Endodermal cell (in vitro differentiated cells): ENCODE results near the gene FAM241B. TPM values are rescaled to one million over a fixed set of nuclear protein-coding genes. Genes with fewer than 3 reads are reported as not detected.

Experiments used
- DNase-seq: peaks from one replicate; pipeline ENCODE4 v3.0.0-alpha.2; 2017
- H3K27ac ChIP-seq: 2 replicates; pipeline ENCODE4 v1.5.1; 2013; ENCODE audit warnings: mild to moderate bottlenecking, low read depth, low read length, moderate library complexity
- H3K27me3 ChIP-seq: 2 replicates; pipeline ENCODE4 v1.6.1; 2013; ENCODE audit warnings: mild to moderate bottlenecking, low read length, moderate library complexity; ENCODE audit not compliant: insufficient read depth, control insufficient read depth, poor library complexity, severe bottlenecking
- H3K36me3 ChIP-seq: 2 replicates; pipeline ENCODE4 v1.7.0; 2013; ENCODE audit warnings: mild to moderate bottlenecking, low read length, moderate library complexity; ENCODE audit not compliant: control insufficient read depth, insufficient read depth
- H3K4me1 ChIP-seq: one replicate; pipeline ENCODE4 v1.7.0; 2013; ENCODE audit warnings: low read length; ENCODE audit not compliant: control insufficient read depth, insufficient read depth
- H3K4me3 ChIP-seq: 2 replicates; pipeline ENCODE4 v1.5.1; 2013; ENCODE audit warnings: mild to moderate bottlenecking, low read length, moderate library complexity
- H3K9ac ChIP-seq: 2 replicates; pipeline ENCODE4 v1.6.1; 2013; ENCODE audit warnings: mild to moderate bottlenecking, low read length, moderate library complexity; ENCODE audit not compliant: poor library complexity, severe bottlenecking; ENCODE audit errors: extremely low read depth
- H3K9me3 ChIP-seq: 2 replicates; pipeline ENCODE4 v1.6.1; 2013; ENCODE audit warnings: mild to moderate bottlenecking, low read length, moderate library complexity; ENCODE audit not compliant: control insufficient read depth
- H3K27ac Mint-ChIP-seq: 2 replicates; pipeline ENCODE4 v1.8.0; 2020; ENCODE audit warnings: mixed read lengths
- H3K27me3 Mint-ChIP-seq: 2 replicates; pipeline ENCODE4 v1.8.0; 2021; ENCODE audit warnings: mild to moderate bottlenecking, mixed read lengths; ENCODE audit not compliant: insufficient read depth
- H3K36me3 Mint-ChIP-seq: 2 replicates; pipeline ENCODE4 v1.8.0; 2020; ENCODE audit warnings: low read depth, mixed read lengths
- H3K4me1 Mint-ChIP-seq: 2 replicates; pipeline ENCODE4 v1.8.0; 2020; ENCODE audit warnings: mixed read lengths
- H3K4me3 Mint-ChIP-seq: 2 replicates; pipeline ENCODE4 v1.8.0; 2020; ENCODE audit warnings: mild to moderate bottlenecking, moderate library complexity, mixed read lengths
- H3K9me3 Mint-ChIP-seq: 2 replicates; pipeline ENCODE4 v1.8.0; 2020; ENCODE audit warnings: mild to moderate bottlenecking, mixed read lengths
- WGBS, 2 experiments: methylation state at CpG; one replicate each; pipeline versions ENCODE4 v1.1.5 to v1.1.7; 2013; ENCODE audit warnings: missing lambda C conversion rate in 2 of 2, mixed read lengths in 1 of 2; ENCODE audit not compliant: insufficient coverage in 1 of 2, insufficient read length in 1 of 2; 5-methylcytosine and 5-hydroxymethylcytosine counted together
- total RNA-seq, 2 donors: library from RNA; stranded (reverse); fragmentation: NEBNext Ultra II Directional in 1 of 2; extraction: Animal tissue kit (Norgen Biotek cat#: 25700) in 1 of 2; gene quantifications; 2 replicates in 1 of 2; 3 replicates in 1 of 2; pipeline ENCODE4 v1.2.1, GENCODE V29; 2021
- TF ChIP-seq, protein P1 (sequence below): fragments of 200-600 bp; sonication (generic); conservative IDR thresholded peaks from 2 replicates; pipeline ENCODE4 v1.5.0; 2021; ENCODE audit warnings: antibody characterized with exemption, mild to moderate bottlenecking

The FAM241B gene
- total RNA-seq, 2 donors from 2014 or later = 27.1 to 42.0 TPM

DNA sequence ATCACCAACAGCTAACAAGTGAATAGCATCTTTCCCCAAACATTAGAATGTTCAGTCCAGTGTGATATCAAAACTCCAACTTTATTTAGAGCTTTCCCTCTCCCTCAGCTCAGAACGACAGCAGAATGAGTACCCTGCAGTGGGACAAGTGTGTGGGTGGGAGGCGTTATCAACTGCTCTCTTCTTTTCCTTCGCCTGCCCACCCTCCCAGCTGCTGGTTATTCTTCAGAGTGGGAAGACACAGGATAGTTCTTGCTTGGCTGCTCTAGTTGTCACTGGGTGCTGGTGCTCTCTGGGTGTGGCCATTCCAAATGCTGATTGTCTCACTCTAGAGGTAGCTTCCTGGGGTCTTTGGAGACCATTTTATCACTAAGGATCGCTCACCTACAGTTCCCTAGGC, 13.7 kb upstream of the FAM241B start:
- Mint-ChIP-seq H3K9me3 (peaks cover 18% of the 10 kb centered on the region), H3K4me3 (no peak overlapping the region), H3K27me3 (peaks cover 27% of the 10 kb centered on the region), H3K36me3 (no peaks in the 10 kb centered on the region), H3K4me1 (no peaks in the 10 kb centered on the region), H3K27ac (no peak overlapping the region)
- H3K27ac ChIP-seq = no peak overlapping the region
- 91 to 93% methylated on average over 3 to 4 of the region's 4 CpGs for WGBS, 2 experiments
- no peak overlapping the region for H3K4me3 ChIP-seq
- H3K9me3 ChIP-seq = peaks cover 11% of the 10 kb centered on the region
- H3K36me3 ChIP-seq = no peaks in the 10 kb centered on the region
- H3K27me3 ChIP-seq = peaks cover 6% of the 10 kb centered on the region
- TF ChIP-seq, protein P1, sequence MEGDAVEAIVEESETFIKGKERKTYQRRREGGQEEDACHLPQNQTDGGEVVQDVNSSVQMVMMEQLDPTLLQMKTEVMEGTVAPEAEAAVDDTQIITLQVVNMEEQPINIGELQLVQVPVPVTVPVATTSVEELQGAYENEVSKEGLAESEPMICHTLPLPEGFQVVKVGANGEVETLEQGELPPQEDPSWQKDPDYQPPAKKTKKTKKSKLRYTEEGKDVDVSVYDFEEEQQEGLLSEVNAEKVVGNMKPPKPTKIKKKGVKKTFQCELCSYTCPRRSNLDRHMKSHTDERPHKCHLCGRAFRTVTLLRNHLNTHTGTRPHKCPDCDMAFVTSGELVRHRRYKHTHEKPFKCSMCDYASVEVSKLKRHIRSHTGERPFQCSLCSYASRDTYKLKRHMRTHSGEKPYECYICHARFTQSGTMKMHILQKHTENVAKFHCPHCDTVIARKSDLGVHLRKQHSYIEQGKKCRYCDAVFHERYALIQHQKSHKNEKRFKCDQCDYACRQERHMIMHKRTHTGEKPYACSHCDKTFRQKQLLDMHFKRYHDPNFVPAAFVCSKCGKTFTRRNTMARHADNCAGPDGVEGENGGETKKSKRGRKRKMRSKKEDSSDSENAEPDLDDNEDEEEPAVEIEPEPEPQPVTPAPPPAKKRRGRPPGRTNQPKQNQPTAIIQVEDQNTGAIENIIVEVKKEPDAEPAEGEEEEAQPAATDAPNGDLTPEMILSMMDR = no peak
- no peak overlapping the region for H3K9ac ChIP-seq
- H3K4me1 ChIP-seq = no peaks in the 10 kb centered on the region
- no peak for DNase-seq

DNA sequence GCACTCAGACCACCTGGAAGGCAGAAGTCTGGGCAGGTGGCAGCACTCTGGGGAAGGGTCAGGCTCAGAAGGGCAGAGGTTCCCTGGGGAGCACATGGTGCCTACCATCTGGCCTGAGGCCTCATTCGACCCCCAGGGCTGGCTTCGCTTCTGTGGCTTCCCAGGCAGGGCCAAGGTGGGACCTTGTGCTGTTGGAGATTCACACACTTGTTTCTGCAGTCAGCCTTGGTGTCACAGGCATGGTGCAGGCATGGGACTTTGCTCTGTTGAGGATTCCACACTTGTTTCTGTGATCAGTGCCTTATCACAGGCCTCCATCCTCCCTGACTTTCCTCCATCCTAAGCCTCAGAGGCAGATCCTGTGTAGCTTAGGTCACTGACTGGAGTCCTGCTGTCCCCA, 11.3 kb upstream of the FAM241B start:
- H3K4me3 Mint-ChIP-seq = no peak overlapping the region
- TF ChIP-seq, protein P1 = no peak

DNA sequence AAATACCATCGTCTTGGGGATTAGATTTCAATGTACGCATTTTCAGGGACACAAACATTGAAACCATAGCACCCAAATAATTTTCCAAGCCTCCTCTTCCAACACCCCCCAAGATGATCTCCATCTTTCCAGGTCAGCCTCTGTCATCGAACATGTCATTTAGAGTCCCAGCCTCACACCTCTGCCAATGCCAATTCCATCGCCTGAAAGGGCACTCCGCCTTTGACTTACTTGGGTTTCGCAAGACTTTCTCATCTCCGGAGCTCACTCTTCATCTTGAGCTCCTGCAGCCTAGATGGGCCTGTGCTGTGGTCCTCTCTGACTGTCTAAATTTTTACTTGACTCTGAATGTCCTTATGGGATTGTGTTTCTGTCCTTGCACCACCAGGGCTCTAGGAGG, 10.4 kb upstream of the FAM241B start:
- TF ChIP-seq, protein P1 = no peak
- H3K36me3 ChIP-seq = no peaks in the 10 kb centered on the region
- no peak overlapping the region for H3K27ac ChIP-seq
- H3K27ac Mint-ChIP-seq = no peak overlapping the region
- peaks cover 6% of the 10 kb centered on the region for H3K27me3 ChIP-seq
- no peak overlapping the region for H3K9ac ChIP-seq
- no peak for DNase-seq
- peaks cover 14% of the 10 kb centered on the region for H3K27me3 Mint-ChIP-seq
- no peak overlapping the region for H3K4me3 Mint-ChIP-seq
- H3K4me1 Mint-ChIP-seq = no peaks in the 10 kb centered on the region
- no peaks in the 10 kb centered on the region for H3K36me3 Mint-ChIP-seq
- peaks cover 21% of the 10 kb centered on the region for H3K9me3 ChIP-seq
- WGBS, 2 experiments = 85 to 94% methylated on average over 4 to 7 of the region's 7 CpGs
- H3K4me1 ChIP-seq = no peaks in the 10 kb centered on the region
- H3K4me3 ChIP-seq = no peak overlapping the region
- peaks cover 19% of the 10 kb centered on the region for H3K9me3 Mint-ChIP-seq

More for the DNA sequence above, 11.3 kb upstream of the FAM241B start:
- H3K36me3 ChIP-seq = no peaks in the 10 kb centered on the region
- H3K9me3 ChIP-seq = peaks cover 21% of the 10 kb centered on the region
- H3K4me1 Mint-ChIP-seq = no peaks in the 10 kb centered on the region
- no peak overlapping the region for H3K9ac ChIP-seq
- H3K4me3 ChIP-seq = no peak overlapping the region
- DNase-seq = no peak
- no peaks in the 10 kb centered on the region for H3K4me1 ChIP-seq
- 83 to 90% methylated on average over 2 of the region's 2 CpGs for WGBS, 2 experiments
- H3K9me3 Mint-ChIP-seq = peaks cover 20% of the 10 kb centered on the region
- H3K27ac ChIP-seq = no peak overlapping the region
- H3K27ac Mint-ChIP-seq = no peak overlapping the region
- peaks cover 6% of the 10 kb centered on the region for H3K27me3 ChIP-seq
- H3K27me3 Mint-ChIP-seq = peaks cover 18% of the 10 kb centered on the region
- H3K36me3 Mint-ChIP-seq = no peaks in the 10 kb centered on the region
